Measurements from ENCODE around the gene BORCS8. TPM values are rescaled to one million over a fixed set of nuclear protein-coding genes. Genes with fewer than 3 reads are reported as not detected.

Gene BORCS8
- total and polyA plus RNA-seq, 2 of the 4 experiments (the other 2 are of a cell fraction) = 16.7 to 33.9 TPM

DNA sequence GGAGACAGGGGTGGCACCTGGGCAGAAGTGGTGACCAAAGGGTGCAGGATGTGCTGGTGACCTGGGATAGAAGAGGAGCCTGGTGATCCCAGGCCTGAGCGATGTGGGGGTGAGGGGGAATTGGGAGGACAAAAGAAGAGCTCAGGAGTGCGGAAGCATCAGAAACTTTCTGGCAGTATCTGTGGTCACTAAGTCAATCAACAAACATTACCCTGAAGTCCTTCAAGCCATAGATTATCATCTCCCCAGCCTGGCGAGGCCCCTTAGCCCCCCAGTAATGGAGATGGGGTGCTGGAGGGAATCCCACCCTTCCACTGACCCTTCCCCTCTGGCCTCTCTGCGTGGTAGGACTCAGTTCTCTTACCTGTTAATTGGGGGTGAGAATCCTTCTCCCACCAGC is 32.4 kb downstream of the BORCS8 start:
- Histone ChIP-seq H3K79me1 (ENCODE audit: low read depth in 1 of 2, low read length in 2 of 2) (no peaks in the 10 kb centered on the region), H3K4me1 (ENCODE audit: control insufficient read depth, insufficient read depth, low read length) (no peaks in the 10 kb centered on the region), H2AFZ (replicated peaks; ENCODE audit: low read length, poor library complexity) (no peak overlapping the region), H3K18ac (ENCODE audit: low read depth, low read length) (no peak overlapping the region), H3K27ac (ENCODE audit: insufficient read depth, low read length) (no peak overlapping the region), H2BK20ac (ENCODE audit: low read depth, low read length) (no peak overlapping the region), H3K9me3 (ENCODE audit: control insufficient read depth, insufficient read depth, low read length) (peaks cover 6% of the 10 kb centered on the region; the same call in 1 of the 2 replicates), H3K23ac (ENCODE audit: low read depth, low read length) (no peak overlapping the region), H3K9ac (ENCODE audit: low read depth, low read length) (no peak overlapping the region), H4K8ac (ENCODE audit: low read depth in 2 of 2, low read length in 2 of 2) (no peak overlapping the region), H2BK15ac (ENCODE audit: low read depth, low read length) (no peak overlapping the region), H3K56ac (ENCODE audit: extremely low read depth, insufficient read depth, low read length) (no peak overlapping the region), H4K20me1 (ENCODE audit: insufficient read depth, low read length) (no peaks in the 10 kb centered on the region), H2AK9ac (replicated peaks; ENCODE audit: low read depth, low read length, poor library complexity) (no peak overlapping the region), H3K4ac (ENCODE audit: low read depth, low read length) (no peak overlapping the region), H4K91ac (ENCODE audit: insufficient read depth, low read depth, low read length) (no peak overlapping the region), H3K27me3 (ENCODE audit: control insufficient read depth, insufficient read depth, low read length) (no peaks in the 10 kb centered on the region), H3K4me2 (ENCODE audit: low read depth, low read length) (no peak overlapping the region), H2BK120ac (ENCODE audit: low read depth, low read length) (no peak overlapping the region), H3K9me1 (ENCODE audit: insufficient read depth, low read length) (no peaks in the 10 kb centered on the region), H4K5ac (ENCODE audit: low read depth, low read length) (no peak overlapping the region), H2AK5ac (ENCODE audit: low read depth, low read length) (no peak overlapping the region), H3K36me3 (ENCODE audit: control insufficient read depth, insufficient read depth, low read length) (peaks cover 7% of the 10 kb centered on the region; the same call in 1 of the 2 replicates), H3K14ac (replicated peaks; ENCODE audit: low read depth, low read length) (no peak overlapping the region), H2BK5ac (ENCODE audit: low read depth, low read length, poor library complexity, severe bottlenecking) (no peak overlapping the region), H3K4me3 (ENCODE audit: insufficient read depth, low read depth, low read length) (no peak overlapping the region)
- in situ Hi-C loops (cut with MboI; ENCODE audit: low sequenced_read_pairs) (no loop called here), intact Hi-C loops (cut with micrococcal nuclease) (no loop called here), dilution Hi-C loops (cut with HindIII; ENCODE audit: low sequenced_read_pairs, unreplicated experiment) (no loop called here)
- ATAC-seq (ENCODE audit: low read depth) (no peak), DNase-seq (no peak)
- CTCF ChIA-PET = no interaction called here
- TF ChIP-seq MXI1 (IDR thresholded peaks at IDR 0.05; ENCODE audit: borderline replicate concordance, low read depth, low read length) (no peak), CEBPB (IDR thresholded peaks at IDR 0.05; ENCODE audit: low read depth, low read length) (no peak), RAD21 (IDR thresholded peaks at IDR 0.05; ENCODE audit: low read length) (no peak), NFE2L2 (IDR thresholded peaks at IDR 0.05; ENCODE audit: low read depth, low read length) (no peak), FOS (IDR thresholded peaks at IDR 0.05; ENCODE audit: low read depth, low read length) (no peak), CHD1 (IDR thresholded peaks at IDR 0.05; ENCODE audit: low read depth, low read length) (no peak), POLR2A (IDR thresholded peaks at IDR 0.05; ENCODE audit: low read depth, low read length) (no peak), RFX5 (IDR thresholded peaks at IDR 0.05; ENCODE audit: low read depth, low read length) (no peak), MAFK (IDR thresholded peaks at IDR 0.05; ENCODE audit: low read depth, low read length) (no peak), BHLHE40 (IDR thresholded peaks at IDR 0.05; ENCODE audit: low read depth, low read length) (no peak), RCOR1 (IDR thresholded peaks at IDR 0.05; ENCODE audit: insufficient replicate concordance, low read length) (no peak)
- TF ChIP-seq, protein P1, sequence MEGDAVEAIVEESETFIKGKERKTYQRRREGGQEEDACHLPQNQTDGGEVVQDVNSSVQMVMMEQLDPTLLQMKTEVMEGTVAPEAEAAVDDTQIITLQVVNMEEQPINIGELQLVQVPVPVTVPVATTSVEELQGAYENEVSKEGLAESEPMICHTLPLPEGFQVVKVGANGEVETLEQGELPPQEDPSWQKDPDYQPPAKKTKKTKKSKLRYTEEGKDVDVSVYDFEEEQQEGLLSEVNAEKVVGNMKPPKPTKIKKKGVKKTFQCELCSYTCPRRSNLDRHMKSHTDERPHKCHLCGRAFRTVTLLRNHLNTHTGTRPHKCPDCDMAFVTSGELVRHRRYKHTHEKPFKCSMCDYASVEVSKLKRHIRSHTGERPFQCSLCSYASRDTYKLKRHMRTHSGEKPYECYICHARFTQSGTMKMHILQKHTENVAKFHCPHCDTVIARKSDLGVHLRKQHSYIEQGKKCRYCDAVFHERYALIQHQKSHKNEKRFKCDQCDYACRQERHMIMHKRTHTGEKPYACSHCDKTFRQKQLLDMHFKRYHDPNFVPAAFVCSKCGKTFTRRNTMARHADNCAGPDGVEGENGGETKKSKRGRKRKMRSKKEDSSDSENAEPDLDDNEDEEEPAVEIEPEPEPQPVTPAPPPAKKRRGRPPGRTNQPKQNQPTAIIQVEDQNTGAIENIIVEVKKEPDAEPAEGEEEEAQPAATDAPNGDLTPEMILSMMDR (conservative IDR thresholded peaks at IDR 0.05; ENCODE audit: low read depth, low read length) = no peak
- TF ChIP-seq, protein P2, sequence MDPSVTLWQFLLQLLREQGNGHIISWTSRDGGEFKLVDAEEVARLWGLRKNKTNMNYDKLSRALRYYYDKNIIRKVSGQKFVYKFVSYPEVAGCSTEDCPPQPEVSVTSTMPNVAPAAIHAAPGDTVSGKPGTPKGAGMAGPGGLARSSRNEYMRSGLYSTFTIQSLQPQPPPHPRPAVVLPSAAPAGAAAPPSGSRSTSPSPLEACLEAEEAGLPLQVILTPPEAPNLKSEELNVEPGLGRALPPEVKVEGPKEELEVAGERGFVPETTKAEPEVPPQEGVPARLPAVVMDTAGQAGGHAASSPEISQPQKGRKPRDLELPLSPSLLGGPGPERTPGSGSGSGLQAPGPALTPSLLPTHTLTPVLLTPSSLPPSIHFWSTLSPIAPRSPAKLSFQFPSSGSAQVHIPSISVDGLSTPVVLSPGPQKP (IDR thresholded peaks at IDR 0.05; ENCODE audit: borderline replicate concordance, low read depth, low read length) = no peak
- POLR2A ChIA-PET (ENCODE audit: unreplicated experiment) = no interaction called here
- no TSS peak for BruUV-seq (replicated peaks)
- WGBS, 2 experiments (ENCODE audit: extremely low coverage in 2 of 2, insufficient read length in 1 of 2) = no CpG with 5 or more reads among the region's 4 CpGs

Data from IMR-90 (cell line).